22Rv1 (cell line): ENCODE data around the gene SEPTIN12.

Source experiments
- CTCF ChIP-seq: fragments of 450-650 bp; IDR thresholded peaks from 2 replicates; pipeline ENCODE4 v1.5.1; 2017; ENCODE audit warnings: mild to moderate bottlenecking
- ZFX ChIP-seq: fragments of 450-650 bp; IDR thresholded peaks from 2 replicates; pipeline ENCODE4 v1.6.1; 2017; ENCODE audit warnings: antibody characterized with exemption, borderline replicate concordance

- TF ChIP-seq CTCF (no peak), ZFX (no peak)
Measured at GRCh38 chr16:4750896-4751295, 37.2 kb downstream of the SEPTIN12 start.
